T1000 (cell line): ENCODE data around the gene TPX2.
A peak's percentile ranks its signal among the peaks of the same experiment; 100 is the strongest.
"Not testable (repeated sequence)": the region's sequence is repeated elsewhere in the genome, so short reads cannot be mapped to it uniquely, and the experiment has no call there.

ENCODE experiments used
- DNase-seq: peaks from one replicate; lab custom pipeline; 2025; ENCODE audit warnings: mixed read lengths; lab: John Stamatoyannopoulos, UW

The TPX2 gene

DNA sequence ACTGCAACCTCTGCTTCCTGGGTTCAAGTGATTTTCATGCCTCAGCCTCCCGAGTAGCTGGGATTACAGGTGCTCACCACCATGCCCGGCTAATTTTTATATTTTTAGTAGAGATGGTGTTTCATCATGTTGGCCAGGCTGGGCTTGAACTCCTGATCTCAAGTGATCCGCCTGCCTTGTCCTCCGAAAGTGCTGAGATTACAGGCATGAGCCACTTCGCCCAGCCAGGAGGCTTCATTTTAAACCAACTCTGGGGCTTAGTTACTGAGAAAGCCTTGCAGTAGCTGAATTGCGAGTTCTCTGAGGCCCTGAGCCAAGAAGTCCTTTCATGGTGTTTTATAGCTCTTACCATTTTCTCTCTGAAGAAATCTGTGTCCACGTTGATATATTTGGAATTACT is 75.1 kb downstream of the TPX2 start:
- not testable (repeated sequence) for DNase-seq

DNA sequence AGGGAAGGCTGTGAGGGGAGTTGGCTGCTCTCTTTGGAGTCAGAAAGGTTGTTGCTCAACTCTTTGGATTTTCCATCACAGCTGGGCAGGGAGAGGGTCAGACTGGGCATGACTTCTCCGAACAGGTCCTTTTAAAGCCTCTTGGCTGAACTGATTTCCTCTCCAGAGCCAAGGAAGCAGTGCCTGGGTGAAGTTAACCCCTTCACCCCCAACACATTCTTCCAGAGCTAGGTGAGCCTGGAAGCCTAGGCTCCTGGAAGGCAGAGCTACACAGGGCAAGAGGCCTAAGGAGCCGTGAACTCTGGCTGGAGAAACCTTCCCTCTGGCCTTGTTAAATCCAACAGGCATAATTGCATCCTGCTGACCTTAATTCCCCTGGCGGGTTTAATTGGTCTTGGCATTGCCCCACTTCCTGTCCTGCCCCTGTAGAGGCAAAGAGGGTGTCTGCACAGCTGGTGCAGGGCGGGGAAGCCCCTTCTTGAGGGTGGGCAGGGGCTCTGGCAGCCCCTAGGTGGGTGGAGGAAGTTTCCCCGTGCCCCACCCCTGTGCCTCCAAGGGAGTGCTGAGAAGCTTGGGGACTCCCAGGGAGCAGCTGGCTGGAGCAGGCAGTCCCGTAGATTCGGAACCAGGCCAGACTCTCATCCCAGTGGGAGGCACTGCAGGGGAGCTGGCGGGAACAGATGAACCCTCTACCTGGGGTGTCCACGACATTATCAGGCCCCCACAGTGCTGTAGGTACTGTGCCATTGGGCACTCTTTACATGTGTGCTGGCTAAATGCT is 76.5 kb downstream of the TPX2 start:
- DNase-seq = no peak

- no peak for DNase-seq
These were observed 77.1 kb downstream of the TPX2 start for GRCh38 chr20:31816221-31816620.

DNA sequence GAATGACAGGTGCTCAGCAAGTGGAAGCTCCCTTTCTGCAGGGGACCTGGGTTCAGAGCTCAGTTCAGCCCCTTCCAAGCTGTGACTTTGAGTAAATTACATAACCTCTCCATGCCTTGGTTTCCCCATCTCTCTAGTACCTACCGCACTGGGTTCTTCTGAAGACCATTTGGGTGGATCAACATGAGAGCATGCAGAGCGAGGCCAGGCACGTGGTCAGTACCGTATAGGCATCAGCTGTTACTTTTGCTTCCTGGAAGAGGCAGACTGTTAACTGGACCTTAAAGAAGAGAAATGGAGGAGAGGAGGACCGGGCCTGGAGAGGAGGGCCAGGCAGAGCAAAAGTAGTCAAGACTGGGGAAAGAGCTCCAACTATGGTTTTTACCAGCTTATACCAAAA is 78.4 kb downstream of the TPX2 start:
- no peak for DNase-seq

DNA sequence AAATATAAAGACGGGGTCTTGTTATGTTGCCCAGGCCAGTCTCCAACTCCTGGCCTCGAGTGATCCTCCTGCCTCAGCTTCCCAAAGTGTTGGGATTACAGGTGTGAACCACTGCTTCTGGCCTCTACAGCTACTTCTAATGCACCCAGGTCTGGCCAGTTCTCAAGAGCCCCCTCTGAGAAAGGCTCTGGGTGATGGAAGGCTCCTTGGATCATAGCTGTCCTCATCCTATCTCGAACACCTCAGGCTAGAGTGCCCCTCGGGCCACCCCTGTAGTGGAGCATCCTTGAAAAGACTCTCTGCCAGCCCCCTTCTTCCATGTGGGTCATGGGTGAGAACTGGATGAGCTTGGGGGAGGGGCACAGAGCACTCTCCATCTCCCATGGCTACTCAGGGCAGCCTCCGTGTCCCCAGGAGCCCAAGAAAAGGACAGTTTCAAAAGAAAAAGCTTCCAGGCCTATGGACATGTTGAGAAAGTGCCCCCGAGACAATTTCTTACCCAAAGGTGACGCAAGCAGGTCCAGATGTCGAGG is 79.4 kb downstream of the TPX2 start:
- no peak for DNase-seq

- DNase-seq = no peak
These were observed 80.1 kb downstream of the TPX2 start, which contains the start of gene MYLK2 for GRCh38 chr20:31819083-31819784. MYLK2 (plus strand) TSS chr20:31819356; CDS start chr20:31819581, 225 bp downstream.

- no peak for DNase-seq
These were observed 81.1 kb downstream of the TPX2 start for GRCh38 chr20:31820228-31820627.

- no peak for DNase-seq
These were observed 82.3 kb downstream of the TPX2 start for GRCh38 chr20:31821427-31821826.

DNA sequence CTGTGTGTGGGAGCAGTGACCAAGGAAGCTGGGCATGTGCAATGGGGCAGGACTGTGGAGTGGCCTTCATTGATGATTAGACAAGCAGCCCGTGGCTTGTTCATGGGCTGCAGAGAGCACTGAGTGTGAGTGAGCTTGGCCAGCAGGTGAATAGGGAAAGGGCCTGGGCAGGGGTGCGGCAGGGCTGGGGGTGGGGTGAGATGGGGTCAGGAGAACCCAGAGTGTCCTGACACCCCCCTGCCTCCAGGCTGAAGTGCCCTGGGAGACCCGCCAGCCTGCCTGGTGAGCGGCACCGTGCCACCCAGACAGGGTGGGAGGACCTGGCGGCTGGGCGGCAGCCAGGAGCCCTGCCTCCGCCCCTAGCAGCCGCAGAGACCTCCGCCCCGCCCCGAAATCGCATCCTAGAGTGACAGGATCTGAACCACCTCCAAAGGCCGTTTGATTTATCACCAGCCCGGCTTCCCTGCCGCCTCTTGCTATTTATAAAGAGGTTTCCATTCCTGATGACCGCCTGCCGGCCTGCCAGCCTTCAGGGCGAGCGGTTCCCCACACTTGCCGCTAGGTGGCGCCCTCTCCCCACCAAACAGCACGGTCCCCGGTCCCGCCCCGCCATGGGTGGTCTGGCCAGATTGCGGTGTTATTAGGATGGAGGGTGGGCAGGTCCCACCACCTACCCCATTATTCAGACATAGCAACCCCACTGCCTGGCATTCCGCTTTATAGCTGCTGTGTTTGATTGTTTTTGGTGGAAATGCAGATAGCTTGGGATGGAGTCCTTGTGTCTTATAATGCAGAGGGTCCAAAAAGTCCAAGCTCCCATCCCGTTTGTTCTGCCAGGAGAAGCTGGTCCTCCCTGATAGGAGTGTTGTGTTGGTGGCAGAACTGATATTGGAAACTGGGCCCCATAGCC is 83.6 kb downstream of the TPX2 start:
- DNase-seq = peak; percentile 50

GRCh38 chr20:31823360-31824124 is 84.5 kb downstream of the TPX2 start:
- no peak for DNase-seq

- DNase-seq = no peak
These were observed 85.0 kb downstream of the TPX2 start for GRCh38 chr20:31824125-31824485.

DNA sequence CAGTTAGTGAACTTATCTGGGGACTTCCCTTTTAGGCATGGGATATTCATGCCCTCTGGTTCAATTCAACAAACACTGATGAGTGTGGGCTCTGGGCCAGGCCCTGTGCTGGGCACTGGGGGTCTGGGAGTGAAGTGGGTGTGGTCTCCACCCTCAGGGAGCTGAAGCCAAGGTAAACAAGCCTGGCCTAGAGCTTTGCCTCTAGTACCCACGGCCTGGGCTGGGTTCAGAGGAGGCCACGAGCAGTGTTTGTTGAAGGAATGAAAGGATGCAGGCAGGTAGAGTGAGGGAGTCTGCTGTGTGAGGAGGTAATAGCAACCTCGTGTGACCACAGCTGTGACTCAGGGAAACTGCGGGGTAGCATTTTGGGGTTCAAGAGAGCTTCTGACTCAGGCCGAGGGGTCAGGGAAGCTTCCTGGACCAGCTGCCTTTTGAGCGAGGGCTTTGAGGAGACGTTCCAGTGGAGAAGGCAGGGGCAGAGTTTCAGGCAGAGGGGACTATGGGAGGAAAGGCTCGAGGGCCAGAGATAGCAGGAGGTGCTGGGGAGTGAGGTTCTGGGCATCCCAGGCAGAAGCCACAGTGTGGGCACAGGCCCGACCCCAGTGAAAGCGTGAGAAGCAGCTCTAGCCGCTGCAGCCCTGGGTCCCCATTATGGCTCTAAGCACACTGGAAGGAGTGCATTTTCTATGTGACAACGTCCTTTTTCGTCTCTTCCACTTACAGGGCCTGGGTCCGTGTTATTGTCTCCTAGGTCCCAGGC is 85.6 kb downstream of the TPX2 start:
- DNase-seq = no peak

- DNase-seq = no peak
These were observed 87.0 kb downstream of the TPX2 start for GRCh38 chr20:31826074-31826473.

GRCh38 chr20:31827059-31827458 is 88.0 kb downstream of the TPX2 start:
- no peak for DNase-seq

- DNase-seq = not testable (repeated sequence)
These were observed 88.9 kb downstream of the TPX2 start for GRCh38 chr20:31828016-31828415.

DNA sequence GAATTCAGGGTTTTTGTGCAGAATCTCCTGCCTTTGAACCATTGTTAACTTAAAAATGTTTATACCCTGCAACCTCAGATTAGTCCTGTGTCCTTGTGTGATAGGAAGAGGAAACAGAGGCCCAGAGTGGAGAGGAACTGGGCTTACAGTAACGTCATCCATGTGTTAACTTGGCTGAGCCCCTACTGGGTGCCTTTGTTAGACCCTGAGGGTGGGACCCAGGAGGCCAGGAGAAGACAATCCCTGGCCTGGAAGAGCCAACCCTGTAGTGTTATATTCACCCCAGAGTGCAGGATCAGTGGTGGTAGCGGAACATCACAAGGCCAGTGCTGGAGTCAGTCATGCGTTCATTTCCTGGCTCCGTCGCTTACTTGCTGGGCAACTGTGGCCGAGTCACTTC is 90.6 kb downstream of the TPX2 start:
- DNase-seq = no peak

- no peak for DNase-seq
These were observed 91.4 kb downstream of the TPX2 start for GRCh38 chr20:31830406-31830981.

GRCh38 chr20:31831211-31831610 is 92.1 kb downstream of the TPX2 start:
- DNase-seq = no peak

GRCh38 chr20:31831771-31832306 is 92.7 kb downstream of the TPX2 start:
- DNase-seq = no peak
